Small intestine (tissue), 7 donors: ENCODE measurements around the gene DTNB. TPM values are rescaled to one million over a fixed set of nuclear protein-coding genes. Genes with fewer than 3 reads are reported as not detected.
"Not testable (repeated sequence)": the region's sequence is repeated elsewhere in the genome, so short reads cannot be mapped to it uniquely, and the experiment has no call there.

Source experiments
- DNase-seq, 2 donors: peaks; one replicate each; pipeline versions ENCODE4 v3.0.0 to v3.0.0-alpha.2; 2013
- FAIRE-seq: peaks from 2 replicates; lab custom pipeline; 2012; peaks lifted over from hg19 to GRCh38; lab: Jason Lieb, UNC
- H3K27ac ChIP-seq, 3 donors: one replicate each; pipeline ENCODE4 v1.5.1; 2013; ENCODE audit warnings: low read length in 2 of 3, mild to moderate bottlenecking in 2 of 3, control low read depth in 1 of 3, inconsistent platforms in 1 of 3, low read depth in 1 of 3, moderate library complexity in 1 of 3
- H3K27me3 ChIP-seq, 3 donors: one replicate each; pipeline ENCODE4 v1.6.1; 2013; ENCODE audit warnings: low read length in 3 of 3, inconsistent platforms in 1 of 3; ENCODE audit not compliant: control insufficient read depth in 3 of 3, insufficient read depth in 3 of 3
- H3K36me3 ChIP-seq, 3 donors: one replicate each; pipeline ENCODE4 v1.6.1; 2013; ENCODE audit warnings: low read length in 3 of 3, inconsistent platforms in 1 of 3, low read depth in 1 of 3, mild to moderate bottlenecking in 1 of 3, moderate library complexity in 1 of 3; ENCODE audit not compliant: control insufficient read depth in 3 of 3, insufficient read depth in 2 of 3
- H3K4me1 ChIP-seq, 3 donors: one replicate each; pipeline ENCODE4 v1.6.1; 2013; ENCODE audit warnings: low read length in 2 of 3, inconsistent platforms in 1 of 3, low read depth in 1 of 3, mild to moderate bottlenecking in 1 of 3, moderate library complexity in 1 of 3; ENCODE audit not compliant: control insufficient read depth in 3 of 3, insufficient read depth in 2 of 3
- H3K4me3 ChIP-seq, 3 donors: one replicate each; pipeline ENCODE4 v1.5.1; 2013; ENCODE audit warnings: low read length in 3 of 3, control low read depth in 1 of 3, inconsistent platforms in 1 of 3, low read depth in 1 of 3, mild to moderate bottlenecking in 1 of 3, moderate library complexity in 1 of 3
- H3K9me3 ChIP-seq, 2 donors: one replicate each; pipeline ENCODE4 v1.6.1; 2013; ENCODE audit warnings: low read depth in 1 of 2, low read length in 1 of 2; ENCODE audit not compliant: control insufficient read depth in 2 of 2, insufficient read depth in 1 of 2
- WGBS, 3 donors: extraction: QIAGEN DNeasy Blood & Tissue Kit; methylation state at CpG; one replicate each; pipeline ENCODE4 v1.1.7; 2013; 5-methylcytosine and 5-hydroxymethylcytosine counted together
- polyA plus RNA-seq, 4 donors: library from polyadenylated mRNA; stranded (reverse) in 3 of 4; unstranded in 1 of 4; fragments of 200-250 nt in 3 of 4; fragments of 120-200 nt in 1 of 4; gene quantifications; one replicate each; pipeline versions ENCODE4 v1.2.1 to v1.2.3, GENCODE V29; 2013
- donor health status: healthy with polysubstance abuse.
- donor health status: control.
- donor health status: control.
- donor health status: Bipolar disorder and iron deficiency.
- donor health status: healthy.

The DTNB gene
- polyA plus RNA-seq, 4 donors = 2.4 to 9.7 (median 4.4) TPM

- WGBS, 3 donors = 62 to 67% (median 66%) methylated on average over 5 of the region's 5 CpGs
- DNase-seq (no peak), FAIRE-seq (no peak)
- H3K27me3 ChIP-seq = no peaks in the 10 kb centered on the region
- H3K4me1 ChIP-seq = no peaks in the 10 kb centered on the region
- no peaks in the 10 kb centered on the region for H3K36me3 ChIP-seq
- no peak overlapping the region for H3K27ac ChIP-seq
- H3K9me3 ChIP-seq = peaks cover 0 to 2% of the 10 kb centered on the region in 2 donors
- H3K4me3 ChIP-seq = no peak overlapping the region
Measured at GRCh38 chr2:25707927-25708590, 34.7 kb upstream of the DTNB start.

DNA sequence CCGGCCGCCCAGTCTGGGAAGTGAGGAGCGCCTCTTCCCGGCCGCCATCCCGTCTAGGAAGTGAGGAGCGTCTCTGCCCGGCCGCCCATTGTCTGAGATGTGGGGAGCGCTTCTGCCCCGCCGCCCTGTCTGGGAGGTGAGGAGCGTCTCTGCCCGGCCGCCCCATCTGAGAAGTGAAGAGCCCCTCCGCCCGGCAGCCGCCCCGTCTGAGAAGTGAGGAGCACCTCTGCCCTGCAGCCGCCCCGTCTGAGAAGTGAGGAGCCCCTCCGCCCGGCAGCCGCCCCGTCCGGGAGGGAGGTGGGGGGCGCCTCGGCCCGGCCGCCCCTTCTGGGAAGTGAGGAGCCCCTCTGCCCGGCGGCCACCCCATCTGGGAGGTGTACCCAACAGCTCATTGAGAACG, 32.2 kb upstream of the DTNB start:
- not testable (repeated sequence) for H3K9me3 ChIP-seq, H3K4me3 ChIP-seq, H3K36me3 ChIP-seq, H3K27ac ChIP-seq, H3K4me1 ChIP-seq, DNase-seq, FAIRE-seq, H3K27me3 ChIP-seq
- WGBS, 3 donors = 94 to 96% (median 94%) methylated on average over 20 to 33 of the region's 33 CpGs

DNA sequence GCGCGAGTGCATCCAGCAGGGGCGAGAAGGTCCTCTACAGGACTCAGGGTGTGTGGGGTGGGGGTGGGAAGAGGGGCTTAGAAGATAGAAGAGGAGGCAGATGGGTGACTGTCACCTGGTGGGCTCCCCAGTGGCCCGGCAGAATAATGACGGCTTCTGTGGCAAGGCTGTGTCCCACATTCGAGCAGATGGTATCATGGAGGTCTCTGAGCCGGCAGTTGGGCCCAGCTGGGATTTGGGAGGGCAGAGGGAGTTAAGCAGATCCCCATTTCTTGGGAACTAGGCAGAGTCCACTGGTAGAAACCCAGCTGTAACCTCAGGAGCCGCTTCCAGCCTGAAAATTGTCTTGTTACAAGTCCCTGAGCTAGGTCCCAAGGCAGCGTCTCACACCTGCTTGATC, 28.4 kb upstream of the DTNB start:
- H3K27me3 ChIP-seq = peaks cover 0 to 8% (median 0%) of the 10 kb centered on the region in 3 donors
- FAIRE-seq = no peak
- H3K9me3 ChIP-seq = peaks cover 0 to 2% of the 10 kb centered on the region in 2 donors

GRCh38 chr2:25700221-25700660, 26.9 kb upstream of the DTNB start:
- FAIRE-seq = peak; percentile 68

More for the DNA sequence above, 28.4 kb upstream of the DTNB start:
- Histone ChIP-seq H3K4me3 (no peak overlapping the region), H3K4me1 (no peaks in the 10 kb centered on the region), H3K27ac (no peak overlapping the region), H3K36me3 (no peaks in the 10 kb centered on the region)
- WGBS, 3 donors = 84 to 91% (median 90%) methylated on average over 9 of the region's 9 CpGs
- no peak for DNase-seq

DNA sequence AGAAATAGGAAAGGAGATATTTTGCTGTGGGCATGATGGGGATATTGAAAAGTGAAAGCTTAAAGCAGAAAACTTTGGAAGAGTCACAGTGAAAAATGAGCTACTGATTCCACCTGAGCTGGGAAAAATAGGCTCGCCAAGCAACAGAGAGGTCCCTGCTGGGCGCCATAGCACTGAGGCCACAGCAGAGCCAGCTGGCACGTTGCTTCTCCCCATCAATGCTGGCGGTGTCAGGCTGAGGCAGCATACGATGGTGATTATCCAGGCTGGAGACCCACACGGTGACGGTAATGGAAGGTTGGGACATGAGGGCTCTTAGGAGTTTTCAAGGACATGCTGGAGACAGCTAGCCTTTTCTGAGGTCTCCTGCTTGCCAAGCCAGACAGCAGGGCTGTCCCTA, 25.8 kb upstream of the DTNB start:
- peaks cover 0 to 8% (median 0%) of the 10 kb centered on the region in 3 donors for H3K27me3 ChIP-seq
- no peaks in the 10 kb centered on the region for H3K9me3 ChIP-seq
- H3K4me1 ChIP-seq = no peaks in the 10 kb centered on the region
- no peak overlapping the region for H3K4me3 ChIP-seq
- no peak for DNase-seq
- 44 to 84% (median 72%) methylated on average over 7 of the region's 7 CpGs for WGBS, 3 donors
- no peaks in the 10 kb centered on the region for H3K36me3 ChIP-seq
- no peak for FAIRE-seq
- H3K27ac ChIP-seq = no peak overlapping the region

More at GRCh38 chr2:25700221-25700660, 26.9 kb upstream of the DTNB start:
- no peak overlapping the region for H3K27ac ChIP-seq
- H3K9me3 ChIP-seq = peaks cover 0 to 2% of the 10 kb centered on the region in 2 donors
- WGBS, 3 donors = 8 to 29% (median 21%) methylated on average over 6 of the region's 6 CpGs
- H3K36me3 ChIP-seq = no peaks in the 10 kb centered on the region
- peak; percentile 70 to 88 for DNase-seq
- H3K27me3 ChIP-seq = peaks cover 0 to 8% (median 0%) of the 10 kb centered on the region in 3 donors
- H3K4me3 ChIP-seq = no peak overlapping the region
- no peaks in the 10 kb centered on the region for H3K4me1 ChIP-seq

DNA sequence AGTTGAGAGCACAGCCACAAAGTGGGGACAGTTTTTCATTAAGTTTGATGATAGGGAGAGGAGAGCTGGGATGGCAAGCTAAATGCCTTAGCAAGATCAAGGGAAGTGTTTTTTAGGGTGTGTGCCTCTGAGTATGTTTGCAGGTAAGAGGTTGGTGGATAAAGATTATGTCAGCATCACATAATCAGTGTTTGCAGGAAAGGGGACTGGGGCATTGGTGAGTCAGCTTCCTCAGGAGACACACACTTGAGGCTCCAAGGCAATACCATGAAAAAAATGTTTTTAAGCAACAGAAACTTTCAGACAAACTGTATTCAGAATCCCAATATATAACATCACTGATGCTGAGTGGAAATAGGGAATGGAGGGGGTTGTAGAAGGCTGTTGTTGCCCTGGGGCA, 25.4 kb upstream of the DTNB start:
- Histone ChIP-seq H3K36me3 (no peaks in the 10 kb centered on the region), H3K9me3 (no peaks in the 10 kb centered on the region), H3K27ac (no peak overlapping the region), H3K4me1 (no peaks in the 10 kb centered on the region), H3K27me3 (peaks cover 0 to 8% (median 0%) of the 10 kb centered on the region in 3 donors), H3K4me3 (no peak overlapping the region)
- no peak for DNase-seq
- FAIRE-seq = no peak

GRCh38 chr2:25697559-25698341, 24.4 kb upstream of the DTNB start:
- DNase-seq = no peak
- Histone ChIP-seq H3K4me1 (no peaks in the 10 kb centered on the region), H3K9me3 (no peaks in the 10 kb centered on the region), H3K27me3 (peaks cover 0 to 8% (median 0%) of the 10 kb centered on the region in 3 donors), H3K36me3 (no peaks in the 10 kb centered on the region), H3K4me3 (no peak overlapping the region), H3K27ac (no peak overlapping the region)
- no peak for FAIRE-seq
- 42 to 61% (median 59%) methylated on average over 17 of the region's 17 CpGs for WGBS, 3 donors

- FAIRE-seq (no peak), DNase-seq (peak in 1 of 2 donors; percentile 61)
- 60 to 84% (median 71%) methylated on average over 6 of the region's 6 CpGs for whole genome bisulfite sequencing, 3 donors
- Histone ChIP-seq H3K27me3 (peaks cover 0 to 5% (median 0%) of the 10 kb centered on the region in 3 donors), H3K36me3 (no peaks in the 10 kb centered on the region), H3K27ac (no peak overlapping the region), H3K4me3 (no peak overlapping the region), H3K4me1 (no peaks in the 10 kb centered on the region), H3K9me3 (no peaks in the 10 kb centered on the region)
Measured at GRCh38 chr2:25692737-25693445, 19.5 kb upstream of the DTNB start.
